GM19193 (cell line): ENCODE results near the gene ITLN1.

Experiments
- POLR2A ChIP-seq: IDR thresholded peaks from 4 replicates; pipeline ENCODE4 v1.6.1; 2011; ENCODE audit not compliant: insufficient read depth, insufficient read length; ENCODE audit errors: extremely low read depth

The ITLN1 gene

GRCh38 chr1:160883581-160884513 lies 1.1 kb downstream of the ITLN1 start:
- no peak for TF ChIP-seq POLR2A

GRCh38 chr1:160882582-160882981 lies 2.4 kb downstream of the ITLN1 start:
- no peak for TF ChIP-seq POLR2A

GRCh38 chr1:160880216-160880615 lies 4.8 kb downstream of the ITLN1 start:
- TF ChIP-seq POLR2A: no peak

- TF ChIP-seq POLR2A: no peak
These were observed 5.9 kb downstream of the ITLN1 start for GRCh38 chr1:160879056-160879455.

GRCh38 chr1:160877221-160877620 lies 7.8 kb downstream of the ITLN1 start:
- TF ChIP-seq POLR2A: no peak

GRCh38 chr1:160876311-160876710 lies 8.7 kb downstream of the ITLN1 start:
- no peak for TF ChIP-seq POLR2A

- no peak for TF ChIP-seq POLR2A
These were observed 10.0 kb downstream of the ITLN1 start for GRCh38 chr1:160874935-160875334.

GRCh38 chr1:160868141-160868540 lies 16.8 kb downstream of the ITLN1 start:
- no peak for TF ChIP-seq POLR2A

- no peak for TF ChIP-seq POLR2A
These were observed 18.2 kb downstream of the ITLN1 start for GRCh38 chr1:160866695-160867260.

GRCh38 chr1:160866001-160866694 lies 18.8 kb downstream of the ITLN1 start:
- no peak for TF ChIP-seq POLR2A

GRCh38 chr1:160865337-160865736 lies 19.6 kb downstream of the ITLN1 start:
- TF ChIP-seq POLR2A: no peak

GRCh38 chr1:160864173-160864572 lies 20.8 kb downstream of the ITLN1 start:
- no peak for TF ChIP-seq POLR2A

GRCh38 chr1:160863774-160864131 lies 21.2 kb downstream of the ITLN1 start:
- TF ChIP-seq POLR2A: no peak

- TF ChIP-seq POLR2A: no peak
These were observed 21.8 kb downstream of the ITLN1 start for GRCh38 chr1:160863061-160863773.
